Right lobe of liver (tissue), 6 donors: ENCODE results near the gene FAM47E. TPM values are rescaled to one million over a fixed set of nuclear protein-coding genes. Genes with fewer than 3 reads are reported as not detected.

Experiments
- ATAC-seq, 4 donors: fragments of 200-7000 bp; cut with Tn5 transposase; one replicate each; pipeline ENCODE4 v1.9.1; 2020; ENCODE audit warnings: mild to moderate bottlenecking in 4 of 4, moderate library complexity in 4 of 4
- DNase-seq, 3 donors: peaks; one replicate each; pipeline ENCODE4 v3.0.0-alpha.2; 2020
- H3K27ac ChIP-seq, 3 donors: fragments of 200-600 bp; one replicate each; pipeline ENCODE4 v1.8.0; 2022
- H3K27me3 ChIP-seq, 2 donors: fragments of 200-600 bp; one replicate each; pipeline ENCODE4 v1.8.0; 2022
- H3K36me3 ChIP-seq, 4 donors: fragments of 200-600 bp; sonication (generic) in 1 of 4; one replicate each; pipeline versions ENCODE4 v1.5.1 to v1.8.0; 2017 to 2022; ENCODE audit warnings: control low read depth in 1 of 4
- H3K4me1 ChIP-seq, 4 donors: fragments of 200-600 bp; sonication (generic) in 1 of 4; one replicate each; pipeline versions ENCODE4 v1.5.1 to v1.8.0; 2017 to 2022; ENCODE audit warnings: control low read depth in 1 of 4
- H3K4me3 ChIP-seq, 3 donors: fragments of 200-600 bp; one replicate each; pipeline ENCODE4 v1.8.0; 2022
- H3K9me3 ChIP-seq, 4 donors: fragments of 200-600 bp; sonication (generic) in 1 of 4; one replicate each; pipeline versions ENCODE4 v1.5.1 to v1.8.0; 2017 to 2022; ENCODE audit warnings: control low read depth in 1 of 4
- POLR2A ChIP-seq: fragments of 450-650 bp; IDR thresholded peaks from one replicate; pipeline ENCODE4 v1.6.1; 2017; ENCODE audit warnings: antibody characterized with exemption, mild to moderate bottlenecking
- WGBS: methylation state at CpG from one replicate; pipeline ENCODE4 v1.1.6; 2018; ENCODE audit warnings: low coverage, low lambda C conversion rate; ENCODE audit not compliant: insufficient coverage; ENCODE audit errors: missing lambda C conversion rate; 5-methylcytosine and 5-hydroxymethylcytosine counted together
- intact Hi-C, 2 donors: fragments of 100-400 bp; cut with DNase I; formaldehyde crosslinking; loops; one replicate each; pipeline versions ENCODE4 v1.11.2 to v1.14.1; 2022
- total RNA-seq, 6 experiments: library from RNA; depleted of rRNA in 2 of 6; stranded (reverse); fragments of >200 nt in 2 of 6; fragmentation: NEBNext Ultra II Directional in 3 of 6; extraction: Animal tissue kit (Norgen Biotek cat#: 25700) in 3 of 6; gene quantifications; one replicate each; pipeline versions ENCODE4 v1.1.0 to v1.2.4, GENCODE V29; 2016 to 2023
- TF ChIP-seq, protein P1 (sequence below), 4 donors: fragments of 200-600 bp in 3 of 4; fragments of 450-650 bp in 1 of 4; IDR thresholded peaks; one replicate each; pipeline versions ENCODE4 v1.5.1 to v1.8.0; 2016 to 2022; ENCODE audit warnings: antibody characterized with exemption in 4 of 4, mild to moderate bottlenecking in 2 of 4
- donor health status: DM: no; HTN: yes; CAD: no.
- donor health status: DM: no; HTN: no; CAD: no.
- donor health status: DM: no; HTN: no; CAD: no.
- donor health status: DM: no; HTN: yes; CAD: no.
- donor health status: DM: no; HTN: yes; CAD: no.

Gene FAM47E
- total RNA-seq, 6 experiments from 2014 or later = 1.2 to 5.0 (median 2.9) TPM

DNA sequence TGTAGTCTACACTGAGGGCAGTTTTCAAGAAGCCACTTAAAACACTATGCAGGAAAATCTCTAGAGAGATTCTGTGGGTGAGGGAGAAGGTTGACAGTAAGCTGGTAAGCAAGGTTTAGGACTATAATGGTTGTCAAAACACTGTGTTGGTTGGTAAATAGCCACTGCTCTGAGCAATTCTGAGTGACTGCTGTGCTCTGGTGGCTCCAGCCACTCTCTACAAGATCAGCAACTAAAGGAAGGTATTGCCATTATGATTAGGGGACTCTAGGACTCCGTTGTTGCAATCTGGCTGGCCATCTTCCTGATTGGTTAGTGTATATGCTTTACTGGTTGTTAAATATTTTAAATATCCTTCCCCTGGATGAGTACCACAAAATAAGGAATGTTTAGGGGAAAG lies 5.5 kb upstream of the FAM47E start:
- peak; percentile 74 to 94 (median 94) for ATAC-seq
- Histone ChIP-seq H3K4me1 (no peaks in the 10 kb centered on the region), H3K27me3 (no peaks in the 10 kb centered on the region), H3K36me3 (no peaks in the 10 kb centered on the region), H3K27ac (no peak overlapping the region), H3K4me3 (no peak overlapping the region), H3K9me3 (no peaks in the 10 kb centered on the region)
- intact Hi-C loops = no loop called here
- TF ChIP-seq, protein P1, sequence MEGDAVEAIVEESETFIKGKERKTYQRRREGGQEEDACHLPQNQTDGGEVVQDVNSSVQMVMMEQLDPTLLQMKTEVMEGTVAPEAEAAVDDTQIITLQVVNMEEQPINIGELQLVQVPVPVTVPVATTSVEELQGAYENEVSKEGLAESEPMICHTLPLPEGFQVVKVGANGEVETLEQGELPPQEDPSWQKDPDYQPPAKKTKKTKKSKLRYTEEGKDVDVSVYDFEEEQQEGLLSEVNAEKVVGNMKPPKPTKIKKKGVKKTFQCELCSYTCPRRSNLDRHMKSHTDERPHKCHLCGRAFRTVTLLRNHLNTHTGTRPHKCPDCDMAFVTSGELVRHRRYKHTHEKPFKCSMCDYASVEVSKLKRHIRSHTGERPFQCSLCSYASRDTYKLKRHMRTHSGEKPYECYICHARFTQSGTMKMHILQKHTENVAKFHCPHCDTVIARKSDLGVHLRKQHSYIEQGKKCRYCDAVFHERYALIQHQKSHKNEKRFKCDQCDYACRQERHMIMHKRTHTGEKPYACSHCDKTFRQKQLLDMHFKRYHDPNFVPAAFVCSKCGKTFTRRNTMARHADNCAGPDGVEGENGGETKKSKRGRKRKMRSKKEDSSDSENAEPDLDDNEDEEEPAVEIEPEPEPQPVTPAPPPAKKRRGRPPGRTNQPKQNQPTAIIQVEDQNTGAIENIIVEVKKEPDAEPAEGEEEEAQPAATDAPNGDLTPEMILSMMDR (IDR thresholded peaks at IDR 0.05) = peak; percentile 23 to 41 (median 31)
- TF ChIP-seq POLR2A = no peak
- no peak for DNase-seq
- 11% methylated on average over 1 of the region's 1 CpG for WGBS

DNA sequence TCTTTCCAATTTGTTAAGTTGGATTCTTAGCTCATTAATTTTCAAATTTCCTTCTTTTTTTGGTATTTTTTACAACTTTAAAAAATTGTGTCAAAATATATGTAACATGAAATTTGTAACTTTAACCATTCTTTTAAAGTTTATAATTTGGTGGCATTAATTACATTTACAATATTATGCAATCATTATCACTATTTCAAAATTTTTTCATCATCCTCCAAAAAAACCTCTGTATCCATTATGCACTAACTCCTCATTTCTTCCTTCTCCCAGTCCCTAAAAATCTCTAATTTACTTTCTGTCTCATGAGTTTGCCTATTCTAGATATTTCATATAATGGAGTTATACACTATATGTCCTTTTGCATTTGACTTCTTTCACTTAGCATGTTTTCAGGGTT lies 4.7 kb upstream of the FAM47E start:
- no peak for ATAC-seq

DNA sequence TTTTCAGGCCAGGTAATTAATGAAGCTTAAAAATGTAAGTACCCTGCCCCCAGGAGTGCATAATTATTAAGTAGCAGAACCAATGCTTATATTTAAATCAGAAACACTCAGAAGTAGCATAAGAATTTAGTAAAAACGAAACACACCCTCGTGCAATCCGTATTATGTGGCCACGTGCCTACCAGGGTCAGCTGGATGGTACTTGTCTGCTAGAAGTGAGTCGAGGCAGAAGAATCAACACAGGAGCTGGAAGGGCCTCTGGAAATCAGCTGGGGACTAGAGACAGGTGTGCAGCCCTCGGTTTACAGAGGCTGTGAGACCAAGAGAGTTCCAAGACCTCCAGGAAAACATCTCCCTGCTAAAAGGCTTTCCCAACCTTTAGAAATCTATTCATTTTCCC lies 559 bp upstream of the FAM47E start:
- H3K27me3 ChIP-seq = no peaks in the 10 kb centered on the region
- ATAC-seq = peak; percentile 35 to 50 (median 39)
- TF ChIP-seq POLR2A = no peak
- TF ChIP-seq, protein P1 (IDR thresholded peaks at IDR 0.05) = no peak
- H3K4me3 ChIP-seq = peak overlapping the region; percentile 52 to 61 (median 60)
- no peaks in the 10 kb centered on the region for H3K9me3 ChIP-seq
- no peaks in the 10 kb centered on the region for H3K4me1 ChIP-seq
- no peak for DNase-seq
- H3K27ac ChIP-seq = peak overlapping the region in 2 of 3 donors; percentile 44 to 54
- intact Hi-C loops = no loop called here
- WGBS = 2% methylated on average over 6 of the region's 6 CpGs
- no peaks in the 10 kb centered on the region for H3K36me3 ChIP-seq

More for the DNA sequence above, 4.7 kb upstream of the FAM47E start:
- no peaks in the 10 kb centered on the region for H3K9me3 ChIP-seq
- TF ChIP-seq, protein P1 (IDR thresholded peaks at IDR 0.05) = no peak
- TF ChIP-seq POLR2A = no peak
- H3K4me1 ChIP-seq = no peaks in the 10 kb centered on the region
- H3K27ac ChIP-seq = no peak overlapping the region
- intact Hi-C loops = no loop called here
- no peaks in the 10 kb centered on the region for H3K27me3 ChIP-seq
- DNase-seq = no peak
- no peaks in the 10 kb centered on the region for H3K36me3 ChIP-seq
- no peak overlapping the region for H3K4me3 ChIP-seq

DNA sequence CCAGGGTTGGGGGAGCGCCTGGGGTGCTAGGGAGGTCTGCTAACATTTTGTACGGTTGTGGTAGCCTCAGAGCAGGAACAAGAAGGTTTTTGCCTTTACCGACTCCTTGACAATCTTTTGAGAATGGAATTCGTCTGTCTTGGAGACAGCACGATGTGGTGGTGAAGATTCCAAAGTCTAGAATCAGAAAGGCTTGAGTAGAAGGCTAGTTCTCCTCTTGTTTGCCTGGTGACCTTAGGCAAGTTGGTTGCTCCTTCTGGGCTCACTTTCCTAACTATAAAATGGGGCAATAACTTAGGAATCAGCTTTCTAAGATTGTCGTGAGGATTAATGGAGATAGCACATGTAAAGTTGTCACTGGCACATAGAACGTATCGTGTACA lies 741 bp downstream of the FAM47E start:
- DNase-seq = no peak
- intact Hi-C loops = no loop called here
- H3K36me3 ChIP-seq = no peaks in the 10 kb centered on the region
- 92% methylated on average over 7 of the region's 8 CpGs for WGBS
- no peaks in the 10 kb centered on the region for H3K27me3 ChIP-seq
- TF ChIP-seq, protein P1 (IDR thresholded peaks at IDR 0.05) = no peak
- no peak for TF ChIP-seq POLR2A
- H3K4me1 ChIP-seq = peaks cover 0 to 9% (median 2%) of the 10 kb centered on the region in 4 donors
- no peaks in the 10 kb centered on the region for H3K9me3 ChIP-seq
- H3K27ac ChIP-seq = peak overlapping the region in 2 of 3 donors; percentile 44 to 54
- ATAC-seq = no peak
- H3K4me3 ChIP-seq = peak overlapping the region in 2 of 3 donors; percentile 52 to 60

DNA sequence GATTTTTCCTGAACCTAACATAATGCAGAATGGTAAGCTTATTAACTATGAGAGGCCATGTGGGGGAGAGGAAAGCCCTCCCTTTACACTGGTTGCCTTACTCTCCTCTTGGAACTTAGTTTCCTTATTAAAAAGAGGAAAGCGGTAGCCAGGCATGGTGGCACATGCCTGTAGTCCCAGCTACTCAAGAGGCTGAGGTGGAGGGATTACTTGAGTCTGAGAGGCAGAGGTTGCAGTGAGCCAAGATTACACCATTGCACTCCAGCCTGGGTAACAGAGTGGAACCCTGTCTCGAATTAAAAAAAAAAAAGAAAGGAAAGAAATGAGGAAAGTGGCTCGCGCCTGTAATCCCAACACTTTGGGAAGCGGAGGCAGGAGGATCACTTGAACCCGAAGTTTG lies 2.0 kb downstream of the FAM47E start:
- TF ChIP-seq, protein P1 (IDR thresholded peaks at IDR 0.05) = no peak
- TF ChIP-seq POLR2A = no peak
- DNase-seq = no peak
- Histone ChIP-seq H3K36me3 (no peaks in the 10 kb centered on the region), H3K27ac (no peak overlapping the region), H3K4me1 (peaks cover 0 to 11% (median 2%) of the 10 kb centered on the region in 4 donors), H3K4me3 (no peak overlapping the region), H3K9me3 (no peaks in the 10 kb centered on the region), H3K27me3 (no peaks in the 10 kb centered on the region)
- WGBS = 79% methylated on average over 6 of the region's 6 CpGs
- intact Hi-C loops = no loop called here
- ATAC-seq = no peak
